Measurements from ENCODE around the gene MYO1H. TPM values are rescaled to one million over a fixed set of nuclear protein-coding genes. Genes with fewer than 3 reads are reported as not detected.

The MYO1H gene, protein sequence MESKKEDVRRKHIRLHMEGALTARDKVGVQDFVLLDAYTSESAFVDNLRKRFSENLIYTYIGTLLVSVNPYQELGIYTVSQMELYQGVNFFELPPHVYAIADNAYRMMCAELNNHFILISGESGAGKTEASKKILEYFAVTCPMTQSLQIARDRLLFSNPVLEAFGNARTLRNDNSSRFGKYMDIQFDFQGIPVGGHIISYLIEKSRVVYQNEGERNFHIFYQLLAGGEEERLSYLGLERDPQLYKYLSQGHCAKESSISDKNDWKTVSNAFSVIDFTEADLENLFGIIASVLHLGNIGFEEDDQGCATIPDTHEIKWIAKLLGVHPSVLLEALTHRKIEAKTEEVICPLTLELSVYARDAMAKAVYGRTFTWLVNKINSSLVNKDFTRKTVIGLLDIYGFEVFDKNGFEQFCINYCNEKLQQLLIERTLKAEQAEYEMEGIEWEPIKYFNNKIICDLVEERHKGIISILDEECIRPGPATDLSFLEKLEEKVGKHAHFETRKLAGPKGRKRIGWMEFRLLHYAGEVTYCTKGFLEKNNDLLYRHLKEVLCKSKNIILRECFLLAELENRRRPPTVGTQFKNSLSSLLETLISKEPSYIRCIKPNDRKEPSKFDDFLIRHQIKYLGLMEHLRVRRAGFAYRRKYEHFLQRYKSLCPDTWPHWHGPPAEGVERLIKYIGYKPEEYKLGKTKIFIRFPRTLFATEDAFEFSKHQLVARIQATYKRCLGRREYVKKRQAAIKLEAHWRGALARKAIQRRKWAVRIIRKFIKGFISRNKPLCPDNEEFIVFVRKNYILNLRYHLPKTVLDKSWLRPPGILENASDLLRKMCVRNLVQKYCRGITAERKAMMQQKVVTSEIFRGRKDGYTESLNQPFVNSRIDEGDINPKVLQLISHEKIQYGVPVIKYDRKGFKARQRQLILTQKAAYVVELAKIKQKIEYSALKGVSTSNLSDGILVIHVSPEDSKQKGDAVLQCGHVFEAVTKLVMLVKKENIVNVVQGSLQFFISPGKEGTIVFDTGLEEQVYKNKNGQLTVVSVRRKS
- polyA plus RNA-seq (2011; rRNA removed): not detected in 2 replicates
- polyA minus RNA-seq (2011; rRNA and poly(A)+ RNA removed): not detected in 2 replicates

DNA sequence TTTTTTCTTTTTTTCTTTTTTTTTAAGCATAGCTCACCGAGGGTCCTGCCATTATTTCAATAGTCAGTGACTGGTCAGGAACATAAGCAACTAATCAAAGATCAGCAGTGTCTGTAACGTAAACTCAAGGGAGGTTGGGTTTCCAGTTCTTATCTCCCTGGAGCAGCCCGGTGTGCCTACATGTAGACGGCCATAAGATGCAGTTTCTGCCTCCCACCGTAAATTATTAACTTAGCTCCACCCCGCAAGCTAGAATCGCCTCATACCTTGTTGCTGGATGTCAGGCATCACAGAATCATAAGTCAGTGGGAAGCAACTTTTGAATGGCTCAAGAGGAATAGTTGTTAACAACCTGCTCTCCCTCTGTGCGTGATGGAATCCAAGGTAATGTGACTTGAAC is at the start of gene MYO1H:
TSS of gene MYO1H (plus strand) at position 312 of the 400 bp plus-strand sequence. CDS start at position 373, 61 bp downstream.
- H3K27me3 ChIP-seq (ENCODE audit: control insufficient read depth, insufficient read depth, low read length): no peaks in the 10 kb centered on the region
- CTCF ChIA-PET: interaction anchor here (0.6 kb wide), 1 partner anchor 37 kb away, joined by 3 read pairs; no protein-coding TSS in a partner anchor
- POLR2A ChIA-PET: no interaction called here
- TF ChIP-seq, protein P1, sequence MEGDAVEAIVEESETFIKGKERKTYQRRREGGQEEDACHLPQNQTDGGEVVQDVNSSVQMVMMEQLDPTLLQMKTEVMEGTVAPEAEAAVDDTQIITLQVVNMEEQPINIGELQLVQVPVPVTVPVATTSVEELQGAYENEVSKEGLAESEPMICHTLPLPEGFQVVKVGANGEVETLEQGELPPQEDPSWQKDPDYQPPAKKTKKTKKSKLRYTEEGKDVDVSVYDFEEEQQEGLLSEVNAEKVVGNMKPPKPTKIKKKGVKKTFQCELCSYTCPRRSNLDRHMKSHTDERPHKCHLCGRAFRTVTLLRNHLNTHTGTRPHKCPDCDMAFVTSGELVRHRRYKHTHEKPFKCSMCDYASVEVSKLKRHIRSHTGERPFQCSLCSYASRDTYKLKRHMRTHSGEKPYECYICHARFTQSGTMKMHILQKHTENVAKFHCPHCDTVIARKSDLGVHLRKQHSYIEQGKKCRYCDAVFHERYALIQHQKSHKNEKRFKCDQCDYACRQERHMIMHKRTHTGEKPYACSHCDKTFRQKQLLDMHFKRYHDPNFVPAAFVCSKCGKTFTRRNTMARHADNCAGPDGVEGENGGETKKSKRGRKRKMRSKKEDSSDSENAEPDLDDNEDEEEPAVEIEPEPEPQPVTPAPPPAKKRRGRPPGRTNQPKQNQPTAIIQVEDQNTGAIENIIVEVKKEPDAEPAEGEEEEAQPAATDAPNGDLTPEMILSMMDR (IDR thresholded peaks at IDR 0.05; ENCODE audit: insufficient read depth, low read depth, low read length): no peak
- no peak within 1 kb of the TSS for H3K4me3 ChIP-seq (ENCODE audit: low read depth, low read length)
- no peak for DNase-seq (ENCODE audit: low read depth)
- H3K36me3 ChIP-seq (ENCODE audit: control insufficient read depth, insufficient read depth, low read length): no peaks in the 10 kb centered on the region

DNA sequence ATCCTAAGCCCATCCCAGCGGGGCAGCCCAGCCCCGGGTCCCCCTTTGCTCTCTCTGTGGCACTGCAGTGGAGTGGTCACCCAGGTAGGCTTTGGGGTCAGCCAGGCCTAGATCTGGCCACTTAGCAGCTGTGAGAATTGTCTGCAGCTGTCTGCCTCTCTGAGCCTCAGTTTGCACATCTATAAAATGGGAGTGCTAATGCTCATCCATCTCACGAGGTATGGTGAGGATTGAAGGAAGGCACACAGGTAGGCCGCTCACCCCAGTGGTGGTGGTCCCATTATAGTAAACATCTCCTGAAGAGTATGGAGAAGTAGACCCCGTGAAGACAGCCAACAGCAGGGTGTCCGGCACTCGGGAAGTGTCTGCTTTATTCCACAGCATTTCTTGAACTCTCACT is 47.9 kb upstream of the MYO1H start:
- Histone ChIP-seq H3K4me3 (ENCODE audit: low read depth, low read length) (no peak overlapping the region), H3K27me3 (ENCODE audit: control insufficient read depth, insufficient read depth, low read length) (peaks cover 3% of the 10 kb centered on the region; the same call in 1 of the 2 replicates), H3K36me3 (ENCODE audit: control insufficient read depth, insufficient read depth, low read length) (no peaks in the 10 kb centered on the region)
- TF ChIP-seq, protein P1 (IDR thresholded peaks at IDR 0.05; ENCODE audit: insufficient read depth, low read depth, low read length): no peak
- ChIA-PET CTCF (no interaction called here), POLR2A (no interaction called here)
- no peak for DNase-seq (ENCODE audit: low read depth)

DNA sequence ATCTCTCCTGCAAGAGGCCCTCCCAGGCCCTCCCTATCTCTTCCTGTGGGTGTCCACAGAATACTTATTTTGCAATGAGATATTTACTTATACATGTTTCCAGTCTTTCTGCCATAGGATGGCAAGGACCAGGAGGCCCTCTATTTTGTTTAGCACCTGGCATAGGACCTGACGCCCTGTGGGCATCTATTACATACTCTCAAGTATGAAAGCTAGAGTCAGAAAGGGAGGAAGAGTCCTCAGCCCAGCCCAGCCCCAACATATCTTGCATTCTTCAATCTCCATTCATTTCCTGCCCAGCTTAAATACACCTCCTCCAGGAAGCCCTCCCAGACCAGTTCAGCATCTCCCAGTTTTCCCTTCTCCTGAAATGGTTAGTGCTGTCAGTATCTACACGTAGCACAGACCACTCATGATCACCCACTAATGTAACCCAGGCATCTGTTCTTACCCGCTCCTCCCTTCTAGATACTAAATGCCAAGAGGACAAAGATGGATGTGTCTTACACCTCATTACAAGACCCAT is 46.0 kb upstream of the MYO1H start:
- Histone ChIP-seq H3K36me3 (ENCODE audit: control insufficient read depth, insufficient read depth, low read length) (no peaks in the 10 kb centered on the region), H3K4me3 (ENCODE audit: low read depth, low read length) (no peak overlapping the region), H3K27me3 (ENCODE audit: control insufficient read depth, insufficient read depth, low read length) (peaks cover 9% of the 10 kb centered on the region)
- DNase-seq (ENCODE audit: low read depth): no peak
- TF ChIP-seq, protein P1 (IDR thresholded peaks at IDR 0.05; ENCODE audit: insufficient read depth, low read depth, low read length): no peak
- CTCF ChIA-PET: no interaction called here
- POLR2A ChIA-PET: no interaction called here

DNA sequence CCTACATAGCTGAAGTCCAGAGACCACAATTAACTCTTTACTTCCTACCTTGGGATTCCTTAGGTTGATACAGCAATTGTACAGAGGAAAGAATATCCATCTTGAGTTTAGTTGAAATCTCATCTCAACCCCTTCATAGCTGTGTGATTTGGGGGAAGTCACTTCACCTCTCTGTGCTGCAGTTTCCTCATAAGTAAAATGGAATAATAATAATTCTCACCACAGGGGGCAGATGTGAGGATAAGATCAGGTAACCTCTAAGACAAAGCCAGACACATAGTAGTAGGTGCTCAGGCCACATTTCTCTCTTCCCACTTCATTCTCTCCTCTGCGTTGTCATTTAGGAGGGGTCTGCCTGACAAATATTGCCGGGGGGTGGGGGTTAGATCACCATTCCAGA is 45.3 kb upstream of the MYO1H start:
- POLR2A ChIA-PET: no interaction called here
- CTCF ChIA-PET: no interaction called here
- H3K27me3 ChIP-seq (ENCODE audit: control insufficient read depth, insufficient read depth, low read length): peaks cover 16% of the 10 kb centered on the region
- no peak for DNase-seq (ENCODE audit: low read depth)
- TF ChIP-seq, protein P1 (IDR thresholded peaks at IDR 0.05; ENCODE audit: insufficient read depth, low read depth, low read length): no peak
- H3K4me3 ChIP-seq (ENCODE audit: low read depth, low read length): no peak overlapping the region
- no peaks in the 10 kb centered on the region for H3K36me3 ChIP-seq (ENCODE audit: control insufficient read depth, insufficient read depth, low read length)
